ENCODE measurements around the gene MEPCE.

The MEPCE gene

GRCh38 chr7:100476101-100476780 lies 46.6 kb downstream of the MEPCE start:
- peak overlapping the region; percentile 70 for H3K4me3 ChIP-seq (ENCODE audit: low read depth, low read length)
- TF ChIP-seq, protein P1, sequence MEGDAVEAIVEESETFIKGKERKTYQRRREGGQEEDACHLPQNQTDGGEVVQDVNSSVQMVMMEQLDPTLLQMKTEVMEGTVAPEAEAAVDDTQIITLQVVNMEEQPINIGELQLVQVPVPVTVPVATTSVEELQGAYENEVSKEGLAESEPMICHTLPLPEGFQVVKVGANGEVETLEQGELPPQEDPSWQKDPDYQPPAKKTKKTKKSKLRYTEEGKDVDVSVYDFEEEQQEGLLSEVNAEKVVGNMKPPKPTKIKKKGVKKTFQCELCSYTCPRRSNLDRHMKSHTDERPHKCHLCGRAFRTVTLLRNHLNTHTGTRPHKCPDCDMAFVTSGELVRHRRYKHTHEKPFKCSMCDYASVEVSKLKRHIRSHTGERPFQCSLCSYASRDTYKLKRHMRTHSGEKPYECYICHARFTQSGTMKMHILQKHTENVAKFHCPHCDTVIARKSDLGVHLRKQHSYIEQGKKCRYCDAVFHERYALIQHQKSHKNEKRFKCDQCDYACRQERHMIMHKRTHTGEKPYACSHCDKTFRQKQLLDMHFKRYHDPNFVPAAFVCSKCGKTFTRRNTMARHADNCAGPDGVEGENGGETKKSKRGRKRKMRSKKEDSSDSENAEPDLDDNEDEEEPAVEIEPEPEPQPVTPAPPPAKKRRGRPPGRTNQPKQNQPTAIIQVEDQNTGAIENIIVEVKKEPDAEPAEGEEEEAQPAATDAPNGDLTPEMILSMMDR (IDR thresholded peaks at IDR 0.05; ENCODE audit: low read depth, low read length, missing control alignments), result no peak
- DNase-seq (ENCODE audit: low read depth), result no peak

DNA sequence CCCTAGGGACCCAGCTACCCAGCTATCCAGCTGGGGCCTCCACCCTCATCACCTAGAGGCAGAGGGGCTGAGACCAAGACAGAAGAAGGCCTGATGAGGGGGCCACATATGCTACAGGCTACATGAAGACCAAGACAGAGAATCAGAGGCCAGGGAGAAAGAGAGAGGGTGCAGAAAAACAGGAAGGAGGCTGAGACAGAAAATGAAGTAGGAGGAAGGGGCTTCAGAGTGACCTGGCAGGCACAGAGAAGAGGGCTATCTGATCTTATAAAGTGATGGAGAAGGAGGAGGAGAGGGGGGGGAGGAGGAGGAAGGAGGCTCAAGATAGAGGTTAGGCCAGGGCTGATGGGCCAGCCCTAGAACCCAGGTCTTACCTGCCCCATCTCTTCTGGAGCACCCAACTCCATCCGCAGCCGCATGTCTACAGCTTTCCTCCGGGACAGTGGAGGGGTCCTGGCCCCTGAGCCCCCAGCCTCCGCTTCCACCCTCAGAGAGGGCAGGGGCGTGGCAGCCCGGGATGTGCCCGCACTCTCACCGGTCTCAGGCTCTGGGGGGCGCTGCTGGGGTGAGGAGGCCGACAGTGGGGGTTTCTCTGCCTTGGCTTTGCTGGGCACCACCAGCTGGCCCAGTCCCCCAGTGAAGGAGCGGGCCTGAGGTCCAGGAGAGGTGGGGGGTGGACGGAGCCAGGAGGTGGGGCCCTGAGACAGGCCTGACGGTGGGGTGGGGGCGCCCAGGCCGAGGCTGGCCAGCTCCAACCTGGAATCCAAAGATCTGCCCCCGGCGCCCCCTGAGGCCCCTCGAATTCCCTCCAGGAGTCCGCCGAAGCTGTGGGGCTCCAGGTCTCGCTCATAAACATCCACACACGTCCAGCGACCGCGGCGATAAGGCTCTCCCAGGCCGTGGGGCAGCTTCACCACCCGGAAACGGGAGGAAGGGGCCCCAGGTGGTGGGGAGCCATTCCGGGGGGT lies 47.6 kb downstream of the MEPCE start:
- peak overlapping the region; percentile 70 for H3K4me3 ChIP-seq (ENCODE audit: low read depth, low read length)
- no peak for DNase-seq (ENCODE audit: low read depth)
- TF ChIP-seq, protein P1 (IDR thresholded peaks at IDR 0.05; ENCODE audit: low read depth, low read length, missing control alignments), result peak; percentile 56

DNA sequence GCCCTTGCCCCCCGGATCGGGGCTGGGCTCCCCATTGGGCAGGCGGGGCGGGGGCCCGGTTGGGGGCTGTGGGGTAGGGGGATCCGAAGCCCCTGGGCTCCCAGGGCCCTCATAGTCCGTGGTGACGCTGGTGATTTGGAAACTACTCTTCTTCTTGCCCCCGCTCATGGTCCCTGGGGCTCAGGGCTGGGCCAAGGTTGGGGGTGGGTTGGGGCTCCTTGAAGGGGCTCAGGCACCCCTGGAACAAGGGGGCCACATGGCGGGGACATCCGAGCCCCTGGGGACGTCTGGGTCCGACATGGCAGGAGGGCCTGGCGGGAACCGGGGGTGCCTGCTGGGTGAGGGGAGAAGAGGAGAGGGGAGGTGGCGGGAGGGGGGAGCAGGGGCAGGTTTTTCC lies 48.2 kb downstream of the MEPCE start:
- TF ChIP-seq, protein P1 (IDR thresholded peaks at IDR 0.05; ENCODE audit: low read depth, low read length, missing control alignments), result no peak
- no peak for DNase-seq (ENCODE audit: low read depth)
- H3K4me3 ChIP-seq (ENCODE audit: low read depth, low read length), result peak overlapping the region; percentile 70

GRCh38 chr7:100478958-100479660 lies 49.5 kb downstream of the MEPCE start, which contains the start of gene TSC22D4:
TSS of gene TSC22D4 (minus strand) at chr7:100479214. CDS start at chr7:100478038, 1,176 bp downstream.
- TF ChIP-seq, protein P1 (IDR thresholded peaks at IDR 0.05; ENCODE audit: low read depth, low read length, missing control alignments), result no peak
- H3K4me3 ChIP-seq (ENCODE audit: low read depth, low read length), result peak within 1 kb of the TSS; percentile 70
- peak; percentile 84 for DNase-seq (ENCODE audit: low read depth)

- DNase-seq (ENCODE audit: low read depth), result no peak
- TF ChIP-seq, protein P1 (IDR thresholded peaks at IDR 0.05; ENCODE audit: low read depth, low read length, missing control alignments), result no peak
- H3K4me3 ChIP-seq (ENCODE audit: low read depth, low read length), result no peak overlapping the region
Observed at GRCh38 chr7:100481466-100481865, 51.8 kb downstream of the MEPCE start.

DNA sequence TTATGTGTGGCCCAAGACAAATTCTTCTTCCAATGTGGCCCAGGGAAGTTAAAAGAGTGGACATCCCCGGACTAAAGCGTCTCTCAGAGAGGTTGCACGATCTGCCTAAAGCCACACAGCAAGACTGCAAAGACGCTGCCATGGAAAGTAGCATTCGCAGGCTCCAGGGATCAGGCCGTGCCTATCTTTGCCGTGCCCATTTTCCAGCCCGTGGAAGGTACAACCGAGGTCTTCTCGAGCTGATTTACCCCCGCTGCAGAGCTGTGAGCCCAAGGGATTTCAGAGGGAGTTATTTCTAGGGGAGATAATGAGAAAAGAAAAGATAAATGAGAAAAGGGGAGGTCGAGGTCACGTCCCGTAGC lies 53.1 kb downstream of the MEPCE start:
- peak overlapping the region; percentile 50 for H3K4me3 ChIP-seq (ENCODE audit: low read depth, low read length)
- no peak for DNase-seq (ENCODE audit: low read depth)
- TF ChIP-seq, protein P1 (IDR thresholded peaks at IDR 0.05; ENCODE audit: low read depth, low read length, missing control alignments), result no peak
